DMS79 (cell line): ENCODE results near the gene MKLN1.

Experiments
- DNase-seq: peaks from one replicate; lab custom pipeline; 2025; lab: John Stamatoyannopoulos, UW

The MKLN1 gene

GRCh38 chr7:131522325-131522930 lies 194.8 kb downstream of the MKLN1 start:
- no peak for DNase-seq

DNA sequence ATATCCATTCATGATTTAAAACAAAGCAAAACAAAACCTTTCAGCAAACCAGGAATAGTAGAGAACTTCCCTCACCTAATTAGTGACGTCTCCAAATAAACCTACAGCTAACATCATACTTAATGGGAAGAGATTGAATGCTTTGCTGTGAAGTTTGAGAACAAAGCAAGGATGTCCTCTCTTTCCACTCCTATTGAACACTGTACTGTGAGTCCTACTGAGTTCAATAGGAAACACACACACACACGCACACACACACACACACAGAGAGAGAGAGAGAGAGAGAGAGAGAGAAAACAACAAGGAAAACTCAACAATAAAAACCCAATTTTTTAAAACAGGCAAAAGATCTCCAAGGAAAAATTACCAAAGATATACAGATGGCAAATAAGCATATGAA lies 196.4 kb downstream of the MKLN1 start:
- DNase-seq, result no peak

DNA sequence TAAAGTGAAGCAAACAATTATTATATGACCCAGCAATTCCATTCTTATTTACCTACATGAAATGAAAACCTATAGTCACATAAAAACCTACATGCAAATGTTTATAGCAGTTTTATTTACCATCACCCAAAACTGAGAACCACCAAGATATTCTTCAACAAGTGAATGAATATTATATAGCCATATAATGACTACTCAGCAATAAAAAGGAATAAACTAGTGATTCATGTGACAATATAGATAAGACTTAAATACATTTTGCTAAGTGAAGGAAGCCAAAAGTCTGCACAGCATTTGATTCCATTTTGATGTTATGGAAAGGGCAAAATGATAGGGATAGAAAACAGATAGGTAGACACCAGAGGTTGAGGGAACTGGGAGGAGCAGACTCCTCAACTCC lies 197.0 kb downstream of the MKLN1 start:
- no peak for DNase-seq

- no peak for DNase-seq
Observed at GRCh38 chr7:131525820-131526219, 198.1 kb downstream of the MKLN1 start.

DNA sequence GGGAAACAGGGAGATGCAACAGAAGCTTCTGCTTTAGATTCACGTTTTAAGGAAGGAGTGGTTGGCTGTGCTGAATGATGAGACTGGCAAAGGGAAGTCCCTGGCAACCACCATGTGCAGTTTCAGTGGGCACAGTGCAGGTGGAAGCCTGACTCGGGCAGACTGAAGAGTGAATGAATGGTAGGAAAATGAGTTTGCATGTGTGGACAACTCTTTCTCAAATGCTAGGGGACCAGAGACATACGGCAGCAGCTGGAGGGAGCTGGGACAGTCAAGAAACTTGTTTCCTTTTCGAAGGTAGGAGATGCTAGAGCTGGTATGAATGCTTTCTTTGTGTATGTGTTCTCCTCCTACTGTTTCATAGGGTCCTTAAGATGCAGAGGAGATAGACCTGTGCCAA lies 199.8 kb downstream of the MKLN1 start:
- DNase-seq, result no peak

DNA sequence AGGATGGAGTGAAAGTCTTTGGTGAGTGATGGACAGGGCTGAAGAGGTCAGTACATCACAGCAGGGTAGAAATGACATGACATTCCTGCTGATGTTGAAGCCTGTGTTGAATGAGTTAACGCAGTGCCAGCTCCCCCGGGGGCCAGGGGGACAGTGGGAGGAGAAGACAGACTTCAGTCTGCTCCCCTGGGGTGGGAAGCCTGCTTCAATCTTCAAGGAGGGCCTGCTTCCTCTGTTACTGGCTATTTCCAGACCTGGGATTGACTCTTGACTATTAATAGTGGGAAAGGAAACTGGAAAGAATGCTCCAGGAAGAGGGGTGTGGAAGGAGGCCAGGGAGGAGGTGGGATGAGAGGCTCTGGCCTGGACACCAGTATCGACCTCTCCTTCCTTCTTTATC lies 201.5 kb downstream of the MKLN1 start:
- no peak for DNase-seq

- no peak for DNase-seq
Observed at GRCh38 chr7:131529617-131530016, 201.9 kb downstream of the MKLN1 start.

DNA sequence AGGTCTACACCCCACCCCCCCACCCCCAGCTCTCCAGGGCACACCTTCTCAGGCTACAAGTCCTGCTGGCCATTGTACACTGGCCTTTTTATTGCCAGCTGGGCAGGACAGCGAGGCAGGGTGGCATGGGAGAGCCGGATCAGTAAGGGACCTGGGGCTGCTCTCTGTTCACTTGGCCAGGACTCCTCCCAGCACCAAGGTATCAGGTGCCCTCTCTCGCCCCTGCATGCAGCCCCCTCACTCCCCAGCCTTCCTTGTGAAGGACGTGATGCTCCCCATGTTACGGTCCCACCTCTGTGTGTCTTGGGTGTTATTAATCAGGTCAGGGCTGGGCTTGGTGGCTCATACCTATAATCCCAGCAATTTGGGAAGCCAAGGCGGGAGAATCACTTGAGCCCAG lies 202.5 kb downstream of the MKLN1 start:
- no peak for DNase-seq

DNA sequence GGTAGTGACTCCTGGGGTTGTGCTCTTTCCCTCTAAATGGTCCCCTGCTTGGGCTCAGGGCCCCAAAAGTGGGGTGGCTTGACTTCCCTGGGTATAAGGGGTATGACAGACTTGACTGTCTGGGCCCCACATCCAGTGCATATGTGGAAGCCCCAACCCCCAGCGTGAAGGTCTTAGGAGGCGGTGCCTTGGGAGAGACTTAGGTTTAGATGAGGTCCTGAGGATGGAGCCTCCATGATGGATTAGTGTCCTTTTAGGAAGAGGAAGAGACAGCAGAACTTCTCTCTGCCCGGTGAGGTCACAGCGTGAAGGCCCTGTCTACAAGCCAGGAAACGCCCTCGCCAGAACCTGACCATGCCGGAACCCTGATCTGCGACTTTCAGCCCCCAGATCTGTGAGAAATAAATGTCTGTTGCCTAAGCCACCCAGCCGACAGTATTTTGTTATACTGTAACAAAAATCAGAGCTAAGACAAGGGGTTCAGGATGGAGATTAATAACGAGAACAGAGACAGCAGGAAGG lies 205.0 kb downstream of the MKLN1 start:
- no peak for DNase-seq

DNA sequence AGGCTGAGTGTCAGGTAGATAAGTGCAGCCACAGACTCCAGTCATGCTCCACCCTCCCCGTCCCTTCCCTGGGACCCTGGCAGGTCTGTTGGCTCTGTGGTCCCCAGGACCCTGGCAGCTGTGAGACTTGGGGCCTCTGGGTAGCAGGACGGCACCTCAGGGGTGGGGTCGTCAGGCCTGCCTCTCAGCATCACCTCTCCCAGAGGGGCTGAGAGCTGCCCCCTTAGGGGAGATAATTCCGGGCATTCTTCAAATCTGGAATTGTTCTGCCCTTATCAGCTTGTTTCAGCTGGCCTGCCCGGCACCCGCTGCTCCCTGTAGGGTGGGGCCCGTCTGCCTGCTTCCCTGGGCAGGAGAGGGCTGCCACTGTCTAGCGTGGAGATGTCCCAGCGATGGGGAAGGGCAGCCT lies 205.5 kb downstream of the MKLN1 start:
- DNase-seq, result no peak

GRCh38 chr7:131533566-131534561 lies 206.2 kb downstream of the MKLN1 start:
- no peak for DNase-seq

GRCh38 chr7:131536361-131536849 lies 208.7 kb downstream of the MKLN1 start:
- no peak for DNase-seq

- DNase-seq, result no peak
Observed at GRCh38 chr7:131537571-131537978, 209.9 kb downstream of the MKLN1 start.

GRCh38 chr7:131538071-131538812 lies 210.6 kb downstream of the MKLN1 start:
- DNase-seq, result no peak

DNA sequence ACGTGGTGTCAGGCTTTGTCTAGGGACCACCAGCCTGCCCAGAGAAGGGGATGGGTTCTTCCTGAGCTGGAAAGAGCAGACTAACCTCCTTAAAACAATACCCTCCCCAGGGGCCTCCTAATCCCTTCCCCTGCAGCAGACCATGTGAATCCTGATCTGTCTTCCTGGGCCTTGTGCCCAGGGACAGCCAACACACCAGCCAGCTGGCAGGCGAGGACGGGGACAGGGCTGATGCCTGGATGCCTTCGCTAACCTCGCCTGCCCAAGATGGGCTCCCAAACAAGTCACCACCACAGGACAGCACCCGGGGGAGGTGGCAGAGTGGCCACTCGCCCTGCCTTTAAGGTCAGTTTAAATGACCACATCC lies 211.1 kb downstream of the MKLN1 start:
- DNase-seq, result no peak

- DNase-seq, result no peak
Observed at GRCh38 chr7:131540491-131541162, 213.0 kb downstream of the MKLN1 start.

DNA sequence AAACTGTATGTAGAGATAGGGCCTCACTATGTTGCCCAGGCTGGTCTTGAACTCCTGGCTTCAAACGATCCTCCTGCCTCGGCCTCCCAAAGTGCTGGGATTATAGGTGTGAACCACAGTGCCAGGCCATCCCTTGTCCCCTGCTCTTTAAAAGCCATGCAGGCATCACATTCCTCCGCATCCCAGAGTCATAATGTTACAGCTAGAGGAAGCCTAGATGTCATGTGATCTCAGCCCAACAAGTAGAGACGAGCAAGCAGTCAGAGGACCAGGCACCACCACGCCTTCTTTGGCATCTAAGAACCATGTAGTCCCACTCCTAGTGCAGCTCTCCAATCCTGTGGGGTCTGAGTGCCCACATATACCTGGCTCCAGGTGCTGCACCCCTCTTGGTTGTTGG lies 215.6 kb downstream of the MKLN1 start:
- DNase-seq, result no peak

DNA sequence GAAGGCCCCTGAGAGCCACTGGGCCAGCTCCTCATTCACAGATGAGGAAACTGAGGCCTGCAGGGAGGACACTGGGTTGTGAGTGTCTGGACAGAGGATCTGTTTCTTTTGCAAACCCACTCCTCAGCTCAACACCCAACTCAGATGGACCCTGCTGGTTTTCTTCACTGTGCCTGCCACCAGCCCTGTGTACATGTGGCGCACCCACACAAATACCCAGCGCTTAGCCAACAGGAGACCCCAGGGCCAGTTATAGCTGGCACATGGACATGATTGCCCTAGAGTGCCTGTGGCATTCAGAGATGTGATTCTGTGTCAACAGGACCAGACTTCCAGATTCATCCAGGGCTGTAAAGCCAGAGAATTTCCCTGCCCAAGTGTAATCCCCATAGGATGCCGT lies 216.3 kb downstream of the MKLN1 start:
- DNase-seq, result no peak

- DNase-seq, result no peak
Observed at GRCh38 chr7:131544449-131545301, 217.0 kb downstream of the MKLN1 start.

- DNase-seq, result no peak
Observed at GRCh38 chr7:131546126-131546525, 218.4 kb downstream of the MKLN1 start.
